Measurements from ENCODE around the gene GLRA1.
"Not testable (repeated sequence)": the region's sequence is repeated elsewhere in the genome, so short reads cannot be mapped to it uniquely, and the experiment has no call there.

GLRA1 gene

DNA sequence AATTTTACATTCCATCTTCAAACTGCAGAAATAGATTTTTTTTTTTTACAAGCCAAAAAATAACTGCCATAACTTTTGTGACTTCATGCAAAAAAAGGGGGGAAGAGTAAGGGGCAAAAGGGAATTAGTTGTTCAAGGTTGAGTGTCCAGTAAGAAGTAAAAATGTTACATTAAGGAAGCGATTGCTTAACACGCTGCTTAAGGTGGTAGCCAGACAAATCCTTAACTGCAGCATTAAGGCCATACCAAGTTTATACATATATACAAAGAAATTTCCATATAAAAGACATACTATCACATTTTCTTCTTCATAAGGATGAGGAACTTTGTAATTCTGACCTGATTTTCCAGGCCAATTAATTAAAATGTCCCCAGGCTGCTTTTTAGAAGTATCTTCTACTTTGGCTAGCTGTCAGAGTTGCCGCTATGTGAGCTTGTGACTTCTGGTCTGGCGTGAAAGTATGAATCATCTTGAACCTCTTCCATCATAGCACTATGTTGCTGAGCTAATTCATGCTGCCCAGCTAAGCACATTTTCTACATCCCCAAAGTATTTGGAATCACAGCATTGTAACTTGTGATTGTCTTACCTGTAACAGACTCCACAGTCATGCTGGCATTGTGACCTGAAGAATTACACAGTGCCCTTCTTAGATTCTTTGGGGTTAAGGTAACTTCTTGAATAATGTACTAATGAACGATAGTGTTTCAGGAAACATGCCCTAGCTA is 112.9 kb downstream of the GLRA1 start:
- DNase-seq, result no peak

DNA sequence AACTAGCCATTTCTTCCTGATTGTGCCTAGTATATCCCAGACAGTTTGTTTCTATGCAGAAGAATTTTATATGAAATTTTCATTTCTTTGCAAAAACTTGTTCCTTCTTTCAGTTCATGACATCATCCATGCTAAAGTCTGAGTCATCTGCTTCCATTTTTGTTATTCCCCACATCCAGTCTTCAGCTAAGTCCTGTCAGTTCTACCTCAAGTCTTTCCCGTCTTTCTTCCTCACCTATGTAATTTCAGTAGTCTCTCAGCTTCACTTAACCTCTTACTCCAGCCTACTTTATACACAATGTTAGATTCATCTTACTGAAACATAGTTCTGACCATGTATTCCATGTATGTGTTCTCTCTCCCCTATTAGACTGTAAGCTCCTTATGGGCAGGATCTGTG is 113.8 kb downstream of the GLRA1 start:
- DNase-seq, result no peak

- no peak for DNase-seq
Observed at GRCh38 chr5:151810449-151810848, 114.2 kb downstream of the GLRA1 start.

GRCh38 chr5:151808451-151809169 is 116.0 kb downstream of the GLRA1 start:
- DNase-seq, result no peak

DNA sequence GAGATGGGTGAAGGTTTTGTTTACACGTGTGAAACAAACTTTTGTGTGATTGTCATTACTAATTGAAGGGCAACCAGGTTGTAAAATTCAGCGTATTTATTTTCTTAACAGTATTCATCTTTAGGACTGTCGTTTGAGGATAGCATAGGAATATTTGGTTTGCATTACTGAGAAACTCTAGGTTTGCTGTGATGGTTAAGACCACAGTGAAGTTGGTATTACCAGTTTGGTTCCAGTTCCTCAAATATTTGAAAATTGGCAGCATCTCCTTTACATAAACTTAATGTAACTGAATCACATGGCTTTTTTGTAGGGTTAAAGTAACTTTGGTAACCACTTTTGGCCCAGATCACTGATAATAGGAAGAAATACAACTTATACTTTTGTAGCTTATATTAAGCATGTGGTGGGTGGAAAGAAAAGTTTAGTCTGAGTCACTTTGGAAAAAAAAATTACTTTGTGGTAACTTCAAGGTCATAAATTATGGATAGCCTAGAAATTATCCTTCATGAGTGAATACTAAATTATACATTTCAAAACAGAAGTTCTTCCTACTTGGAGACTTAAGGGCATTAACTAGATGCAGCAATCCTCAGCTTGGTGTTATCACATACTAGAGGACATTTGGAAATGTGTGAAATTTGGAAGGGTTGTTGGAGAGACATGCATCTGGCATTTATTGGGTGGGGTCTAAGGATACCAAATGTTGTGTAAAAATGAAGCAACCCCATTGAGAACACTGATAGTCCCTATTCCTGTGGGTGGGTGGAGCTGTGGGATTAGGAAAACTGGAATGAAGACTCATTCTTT is 119.0 kb downstream of the GLRA1 start:
- DNase-seq, result no peak

DNA sequence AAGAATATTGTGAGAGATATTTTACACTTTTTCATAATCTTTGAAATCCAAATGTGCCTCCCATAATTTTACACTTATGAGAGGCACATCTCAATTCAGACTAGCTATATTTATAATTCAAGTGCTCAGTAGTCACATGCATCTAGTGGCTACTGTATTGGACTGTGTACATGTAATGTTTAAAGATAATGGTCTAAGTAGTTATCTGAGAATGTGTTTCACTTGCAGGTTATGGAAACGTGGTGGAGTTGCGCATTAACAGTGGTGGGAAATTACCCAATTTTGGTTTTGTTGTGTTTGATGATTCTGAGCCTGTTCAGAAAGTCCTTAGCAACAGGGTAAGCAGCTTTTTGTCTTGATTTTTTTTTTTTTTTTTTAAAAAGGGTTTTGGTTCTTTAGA is 124.1 kb downstream of the GLRA1 start:
- DNase-seq, result no peak

GRCh38 chr5:151799407-151799806 is 125.2 kb downstream of the GLRA1 start:
- no peak for DNase-seq

GRCh38 chr5:151798674-151799073 is 126.0 kb downstream of the GLRA1 start:
- no peak for DNase-seq

DNA sequence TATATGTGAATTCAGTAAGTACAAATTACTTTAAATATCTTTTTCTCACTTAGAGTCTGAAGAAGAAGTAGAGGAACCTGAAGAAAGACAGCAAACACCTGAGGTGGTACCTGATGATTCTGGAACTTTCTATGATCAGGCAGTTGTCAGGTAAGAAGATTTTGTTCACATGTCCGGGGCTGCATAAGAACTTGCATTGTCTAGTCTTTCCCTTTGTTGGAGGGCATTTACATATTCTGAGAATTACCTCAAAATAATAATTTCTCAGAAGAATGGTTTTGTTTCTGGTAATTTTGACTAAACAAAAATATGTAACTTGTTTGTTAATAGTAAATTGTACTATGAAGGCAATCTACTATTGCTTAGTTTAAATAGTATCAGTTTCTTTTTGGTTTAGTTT is 129.2 kb downstream of the GLRA1 start:
- no peak for DNase-seq

- DNase-seq, result no peak
Observed at GRCh38 chr5:151793358-151793757, 131.3 kb downstream of the GLRA1 start.

DNA sequence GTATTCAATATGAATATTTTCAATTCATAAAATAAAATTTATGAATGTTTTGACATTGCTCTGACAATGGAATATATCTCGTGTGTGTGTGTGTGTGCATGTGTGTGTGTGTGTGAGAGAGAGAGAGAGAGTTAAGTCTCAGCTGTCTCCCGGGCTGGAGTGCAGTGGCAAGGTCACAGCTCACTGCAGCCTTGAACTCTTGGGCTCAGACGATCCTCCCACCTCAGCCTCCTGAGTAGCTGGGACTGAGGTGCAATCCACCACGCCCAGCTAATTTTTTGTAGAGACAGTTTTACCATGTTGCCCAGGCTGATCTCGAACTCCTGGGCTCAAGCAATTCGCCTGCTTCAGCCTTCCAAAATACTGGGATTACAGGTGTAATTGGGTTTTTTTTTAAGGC is 136.8 kb downstream of the GLRA1 start:
- DNase-seq, result no peak

GRCh38 chr5:151786468-151786867 is 138.2 kb downstream of the GLRA1 start:
- no peak for DNase-seq

DNA sequence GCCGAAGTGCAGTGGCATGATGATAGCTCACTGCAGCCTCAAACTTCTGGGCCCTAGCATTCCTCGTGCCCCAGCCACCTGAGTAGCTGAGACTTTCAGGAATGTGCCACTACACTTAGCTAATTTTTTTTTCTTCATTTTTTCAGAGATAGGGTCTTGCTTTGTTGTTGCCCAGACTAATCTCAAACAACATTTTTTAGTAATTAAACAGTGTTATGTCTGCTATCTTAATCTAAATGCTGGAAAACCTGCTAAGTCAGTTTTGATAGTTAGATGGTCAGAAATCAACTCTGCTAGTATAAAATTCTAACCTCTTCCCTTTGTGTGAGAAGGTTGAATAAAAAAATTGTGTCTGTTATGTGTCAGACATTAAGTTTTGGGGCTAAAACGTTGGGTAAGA is 140.5 kb downstream of the GLRA1 start:
- DNase-seq, result no peak

DNA sequence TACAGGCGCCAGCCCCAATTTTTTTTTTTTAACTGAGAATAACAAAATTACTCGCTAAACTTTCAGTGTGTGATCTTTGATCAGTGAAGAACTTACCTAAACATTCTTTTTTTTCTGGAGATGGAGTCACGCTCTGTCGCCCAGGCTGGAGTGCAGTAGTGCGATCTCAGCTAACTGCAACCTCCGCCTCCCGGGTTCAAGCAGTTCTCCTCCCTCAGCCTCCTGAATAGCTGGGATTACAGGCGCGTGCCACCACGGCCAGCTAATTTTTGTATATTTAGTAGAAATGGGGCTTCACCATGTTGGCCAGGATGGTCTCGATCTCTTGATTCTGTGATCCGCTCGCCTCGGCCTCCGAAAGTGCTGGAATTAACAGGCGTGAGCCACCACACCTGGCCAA is 141.0 kb downstream of the GLRA1 start:
- not testable (repeated sequence) for DNase-seq

DNA sequence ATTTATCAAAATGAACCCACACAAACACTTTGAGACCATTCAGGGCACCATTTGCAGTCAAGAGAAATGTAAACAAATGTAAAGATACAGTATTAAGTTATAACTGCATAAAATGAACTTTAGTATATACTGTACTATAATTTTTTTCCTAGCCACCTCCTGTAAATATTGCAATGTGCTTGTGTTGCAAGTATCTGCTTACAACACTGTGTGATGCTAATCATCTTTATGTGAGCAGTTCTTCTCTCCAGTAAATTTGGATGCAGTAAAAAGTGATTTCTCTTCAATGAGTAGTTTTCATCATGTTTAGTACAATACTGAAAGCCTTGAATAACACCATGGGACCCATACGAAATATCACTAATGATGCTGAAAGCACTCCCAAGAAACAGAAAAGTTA is 143.4 kb downstream of the GLRA1 start:
- DNase-seq, result no peak

DNA sequence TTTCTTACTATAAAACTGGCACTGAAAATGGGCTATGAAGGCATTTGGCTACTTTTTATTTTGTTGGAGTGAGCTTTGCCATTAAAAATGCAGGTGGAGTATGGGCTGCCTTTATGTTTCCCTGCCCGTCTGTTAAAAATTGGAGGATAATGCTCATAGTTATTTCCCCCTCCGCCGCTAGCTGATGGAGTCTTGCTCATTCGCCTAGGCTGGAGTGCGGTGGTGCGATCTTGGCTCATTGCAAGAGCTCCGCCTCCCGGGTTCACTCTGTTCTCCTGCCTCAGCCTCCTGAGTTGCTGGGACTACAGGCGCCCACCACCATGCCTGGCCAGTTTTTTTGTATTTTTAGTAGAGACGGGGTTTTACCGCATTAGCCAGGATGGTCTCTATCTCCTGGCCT is 144.3 kb downstream of the GLRA1 start:
- DNase-seq, result no peak

DNA sequence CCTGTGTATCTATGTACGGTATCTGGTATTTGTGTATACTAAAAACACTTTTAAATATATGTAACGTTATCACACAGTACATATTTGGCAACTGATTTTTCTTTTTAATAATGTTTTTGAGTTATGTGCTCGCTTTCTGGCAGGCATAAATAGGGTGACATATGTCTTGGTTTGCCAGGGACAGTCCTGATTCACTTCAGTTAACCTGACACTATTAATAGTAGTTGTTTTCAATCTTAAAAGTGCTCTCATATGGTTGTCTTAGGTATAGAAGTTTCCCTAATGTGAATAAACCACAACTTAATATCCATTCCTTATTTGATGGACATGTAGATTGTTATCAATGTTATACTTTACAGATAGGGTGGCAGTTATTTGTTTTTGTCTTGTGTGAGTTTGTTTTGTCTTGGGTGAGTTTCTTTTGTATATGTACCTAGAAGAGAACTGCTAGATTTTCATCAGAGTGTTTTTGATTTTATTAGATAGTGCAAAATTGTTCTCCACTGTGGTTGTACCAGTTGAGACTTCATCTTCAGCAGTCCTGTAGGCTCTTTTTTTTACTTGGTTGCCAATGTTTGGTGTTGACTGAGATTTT is 145.0 kb downstream of the GLRA1 start:
- DNase-seq, result no peak

GRCh38 chr5:151775025-151775606 is 149.5 kb downstream of the GLRA1 start:
- no peak for DNase-seq

DNA sequence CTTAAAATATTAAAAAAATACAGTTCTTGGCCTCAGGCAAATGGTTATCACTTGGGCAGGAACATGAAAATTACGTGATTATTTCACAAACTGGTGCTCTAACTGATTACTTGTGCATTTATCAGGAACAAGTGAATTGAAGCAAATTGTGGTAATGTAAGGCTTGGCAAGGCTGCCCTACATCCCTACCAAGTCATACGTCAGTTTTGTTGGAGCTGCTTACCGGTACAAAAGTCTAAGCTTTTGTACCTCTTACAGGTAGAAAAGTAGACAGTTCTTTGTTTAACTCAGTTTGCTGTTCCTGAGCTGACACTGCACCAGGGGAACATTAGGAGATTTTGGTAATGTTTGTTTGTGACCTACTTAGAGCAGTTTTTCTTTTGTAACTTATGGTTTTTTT is 150.7 kb downstream of the GLRA1 start:
- DNase-seq, result no peak

DNA sequence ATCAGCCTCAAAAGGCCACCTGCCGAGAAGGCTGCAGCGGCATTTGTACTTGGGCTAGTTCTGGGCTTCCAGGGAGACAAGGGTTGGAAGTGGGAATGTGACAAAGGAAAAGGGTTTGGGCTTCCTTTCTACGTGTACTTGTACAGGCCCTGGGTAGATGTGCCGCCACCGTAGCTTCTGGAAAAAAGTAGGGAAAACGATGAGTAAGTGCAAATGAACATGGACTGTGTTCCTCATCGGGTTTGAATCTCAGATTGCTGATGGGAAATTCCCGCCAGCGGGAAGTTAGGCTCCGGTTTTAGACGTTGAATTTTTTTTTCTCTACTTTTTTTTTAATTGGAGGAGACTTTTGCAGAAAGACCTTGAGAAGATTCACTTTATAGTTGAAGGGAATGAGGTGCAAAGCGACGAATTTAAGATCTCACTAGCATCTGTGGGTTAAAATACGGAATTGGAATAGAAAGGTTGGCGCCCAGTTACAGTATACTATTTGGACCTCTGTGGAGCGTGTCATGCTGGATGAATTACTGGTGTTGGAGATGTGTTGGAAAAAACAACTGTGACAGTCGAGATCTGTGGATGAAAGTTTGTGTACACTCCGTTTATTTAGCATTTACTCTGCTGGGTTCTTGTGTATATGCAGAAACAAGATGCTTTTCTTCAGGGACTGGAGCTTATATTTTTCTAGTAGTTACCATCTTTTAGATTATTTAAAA is 151.6 kb downstream of the GLRA1 start:
- DNase-seq, result no peak

Measured in stimulated activated naive CD4-positive, alpha-beta T cell treated with Interleukin-2 at 50 U/mL for 16 hours (primary cell).